A549 (cell line): ENCODE data around the gene INTS4.

Experiments
- BHLHE40 ChIP-seq: IDR thresholded peaks from 2 replicates; pipeline ENCODE4 v1.6.1; 2012; ENCODE audit warnings: low read depth, low read length, inconsistent platforms
- CEBPB ChIP-seq, 2 experiments: fragments of >200 bp in 1 of 2; sonication (Bioruptor Twin) in 1 of 2; formaldehyde crosslinking in 1 of 2; IDR thresholded peaks; 2 replicates each; pipeline ENCODE4 v1.6.1; 2012 to 2016
- CTCF ChIP-seq: fragments of >200 bp; sonication (Bioruptor Twin); formaldehyde crosslinking; IDR thresholded peaks from 3 replicates; pipeline ENCODE4 v1.5.1; 2016
- ELK1 ChIP-seq: fragments of 150-350 bp; IDR thresholded peaks from 2 replicates; pipeline ENCODE4 v1.6.1; 2014; ENCODE audit warnings: low read depth, mild to moderate bottlenecking, low read length
- GATA3 ChIP-seq: IDR thresholded peaks from 2 replicates; pipeline ENCODE4 v1.6.1; 2012; ENCODE audit warnings: borderline replicate concordance
- JUN ChIP-seq, 2 experiments: fragments of >200 bp; sonication (Bioruptor Twin); formaldehyde crosslinking; IDR thresholded peaks; 2 replicates in 1 of 2; 3 replicates in 1 of 2; pipeline ENCODE4 v1.6.1; 2016 to 2017
- PBX3 ChIP-seq: IDR thresholded peaks from 2 replicates; pipeline ENCODE4 v1.6.1; 2012
- POLR2A ChIP-seq: IDR thresholded peaks from 2 replicates; pipeline ENCODE4 v1.6.1; 2012; ENCODE audit warnings: mild to moderate bottlenecking, low read length
- RFX5 ChIP-seq: fragments of 450-650 bp; IDR thresholded peaks from 2 replicates; pipeline ENCODE4 v1.7.1; 2014; ENCODE audit warnings: antibody characterized with exemption, mild to moderate bottlenecking, moderate library complexity
- USF2 ChIP-seq: fragments of 450-650 bp; IDR thresholded peaks from 2 replicates; pipeline ENCODE4 v1.6.1; 2014; ENCODE audit warnings: antibody characterized with exemption

- no peak for TF ChIP-seq CTCF
- no peak for TF ChIP-seq PBX3
- TF ChIP-seq BHLHE40: no peak
- TF ChIP-seq JUN (IDR thresholded peaks at IDR 0.05): no peak
- no peak for TF ChIP-seq USF2
- no peak for TF ChIP-seq CEBPB (IDR thresholded peaks at IDR 0.05)
- TF ChIP-seq ELK1: no peak
- no peak for TF ChIP-seq GATA3
- no peak for TF ChIP-seq POLR2A
- no peak for TF ChIP-seq RFX5
These were observed 30.9 kb upstream of the INTS4 start for GRCh38 chr11:78025378-78025777.
